ENCODE data around the gene P4HB.

P4HB gene

DNA sequence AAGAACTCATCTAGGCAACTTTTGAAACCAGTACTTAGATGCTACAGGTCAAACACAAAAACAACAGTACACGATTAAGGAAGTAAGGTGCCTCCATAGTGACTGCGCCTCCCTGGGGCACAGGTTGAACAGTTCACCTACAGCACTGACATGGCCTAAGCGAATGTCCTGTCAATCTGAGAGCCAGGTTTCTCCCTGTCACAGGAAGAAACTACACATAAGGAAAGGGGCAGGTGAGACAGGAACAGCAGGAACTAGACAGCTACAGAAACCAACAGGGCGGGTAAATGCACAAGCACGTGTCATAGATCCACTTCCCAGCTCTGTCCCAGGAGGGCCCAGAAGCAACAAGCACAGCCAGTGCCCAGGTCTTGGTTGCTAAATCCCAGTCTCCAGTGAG, 18.8 kb upstream of the P4HB start:
- TF ChIP-seq, protein P1, sequence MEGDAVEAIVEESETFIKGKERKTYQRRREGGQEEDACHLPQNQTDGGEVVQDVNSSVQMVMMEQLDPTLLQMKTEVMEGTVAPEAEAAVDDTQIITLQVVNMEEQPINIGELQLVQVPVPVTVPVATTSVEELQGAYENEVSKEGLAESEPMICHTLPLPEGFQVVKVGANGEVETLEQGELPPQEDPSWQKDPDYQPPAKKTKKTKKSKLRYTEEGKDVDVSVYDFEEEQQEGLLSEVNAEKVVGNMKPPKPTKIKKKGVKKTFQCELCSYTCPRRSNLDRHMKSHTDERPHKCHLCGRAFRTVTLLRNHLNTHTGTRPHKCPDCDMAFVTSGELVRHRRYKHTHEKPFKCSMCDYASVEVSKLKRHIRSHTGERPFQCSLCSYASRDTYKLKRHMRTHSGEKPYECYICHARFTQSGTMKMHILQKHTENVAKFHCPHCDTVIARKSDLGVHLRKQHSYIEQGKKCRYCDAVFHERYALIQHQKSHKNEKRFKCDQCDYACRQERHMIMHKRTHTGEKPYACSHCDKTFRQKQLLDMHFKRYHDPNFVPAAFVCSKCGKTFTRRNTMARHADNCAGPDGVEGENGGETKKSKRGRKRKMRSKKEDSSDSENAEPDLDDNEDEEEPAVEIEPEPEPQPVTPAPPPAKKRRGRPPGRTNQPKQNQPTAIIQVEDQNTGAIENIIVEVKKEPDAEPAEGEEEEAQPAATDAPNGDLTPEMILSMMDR (IDR thresholded peaks at IDR 0.05) = no peak

DNA sequence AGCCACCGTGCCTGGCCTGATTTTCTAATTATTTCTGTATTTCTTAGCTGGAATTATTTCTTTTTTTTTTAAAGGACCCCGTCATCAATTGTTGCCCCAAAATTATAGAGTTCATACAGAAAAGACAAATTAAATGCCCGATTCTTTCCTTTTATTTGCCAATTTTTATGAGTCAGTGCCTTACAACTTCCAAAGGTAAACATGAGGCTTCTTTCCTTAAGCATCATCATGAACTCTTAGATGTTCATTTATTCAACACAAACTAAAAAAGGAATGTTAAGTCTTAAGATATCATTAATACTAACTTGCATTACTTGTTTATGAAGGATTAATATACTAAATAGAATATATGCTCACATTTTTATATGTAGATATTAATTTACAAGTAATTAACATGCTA, 18.0 kb upstream of the P4HB start:
- TF ChIP-seq, protein P1 (IDR thresholded peaks at IDR 0.05) = no peak

DNA sequence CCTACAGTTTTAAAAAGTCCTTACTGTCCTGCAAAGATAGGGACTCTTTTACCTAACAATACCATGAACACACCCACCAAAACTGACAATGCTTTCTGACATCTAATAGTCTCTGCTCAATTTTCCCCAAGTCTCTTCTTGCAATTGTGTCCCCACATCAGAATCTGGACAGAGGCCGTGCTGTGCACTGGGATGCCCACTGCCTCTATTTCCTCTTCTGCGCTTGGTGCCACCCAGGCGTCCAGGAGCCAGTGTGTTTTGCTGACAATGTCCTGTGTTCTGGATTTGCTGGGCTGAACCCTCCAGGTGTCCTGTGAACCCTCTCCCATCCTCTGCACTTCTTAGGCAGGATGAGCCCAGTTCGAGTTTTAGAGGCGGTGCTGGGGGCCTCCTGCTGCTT, 17.2 kb upstream of the P4HB start:
- TF ChIP-seq, protein P1 (IDR thresholded peaks at IDR 0.05) = no peak

DNA sequence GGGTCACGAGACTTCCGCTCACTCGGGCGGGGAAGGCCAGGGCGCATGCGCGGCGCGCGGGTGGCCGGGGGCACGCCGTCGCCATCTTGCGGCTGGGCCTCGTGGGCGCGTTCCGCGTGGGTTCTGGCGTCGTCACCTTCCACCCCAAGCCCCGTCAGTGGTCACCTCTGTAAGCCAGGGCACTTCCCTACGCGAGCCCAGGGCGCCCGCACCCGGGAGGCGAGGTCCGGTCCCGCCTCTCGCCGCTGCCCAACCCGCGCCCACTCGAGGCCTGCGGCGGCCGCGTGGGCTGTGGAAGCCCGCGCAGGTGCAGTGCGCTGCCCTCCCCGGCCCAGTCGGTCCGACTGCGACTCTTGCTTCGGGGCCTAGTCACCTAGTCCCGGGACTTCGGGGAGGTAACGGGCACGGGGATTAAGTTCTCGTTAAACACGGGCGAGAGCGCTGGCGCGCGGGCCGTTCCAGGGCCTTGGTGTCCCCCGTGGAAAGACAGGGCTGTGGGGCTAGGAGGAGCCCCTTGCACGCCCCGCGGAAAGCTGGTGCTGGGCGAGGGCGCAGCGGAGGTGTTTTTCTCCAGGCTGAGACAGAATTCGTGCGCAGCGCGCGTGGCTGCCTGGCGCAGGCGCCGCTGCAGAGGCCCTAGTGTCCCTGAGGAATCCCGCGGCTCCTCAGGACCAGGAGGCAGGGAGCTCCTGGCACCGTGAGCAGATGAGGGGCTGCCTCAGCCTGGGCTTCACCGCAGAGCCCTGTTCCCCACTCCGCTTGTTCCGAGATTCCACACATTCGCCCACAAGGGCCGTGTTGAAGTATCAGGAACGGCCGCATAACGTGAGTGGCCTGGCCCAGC, 11.3 kb upstream of the P4HB start:
- TF ChIP-seq, protein P1 (IDR thresholded peaks at IDR 0.05) = peak; percentile 30; the same call in 1 of the 2 replicates

DNA sequence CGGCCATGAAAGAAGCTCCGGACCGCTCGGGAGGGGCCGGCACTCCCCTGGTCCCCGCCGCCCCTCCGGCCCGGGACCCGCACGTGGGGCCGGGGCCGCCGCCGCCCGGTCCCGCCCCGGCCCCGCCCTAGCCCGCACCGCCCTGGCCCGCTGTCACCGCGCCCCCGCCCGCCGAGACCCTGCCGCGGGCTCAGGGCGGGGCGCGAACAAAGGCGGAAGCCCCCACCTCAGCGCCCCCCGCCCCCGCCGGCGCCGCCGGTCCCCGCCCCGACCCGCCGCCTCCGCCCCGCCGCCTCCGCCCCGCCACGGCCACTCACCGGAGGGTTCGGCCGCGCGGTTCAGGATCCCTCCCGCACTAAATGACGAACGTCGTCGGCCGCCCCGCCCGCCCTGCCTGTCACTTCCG, 10.6 kb upstream of the P4HB start, which contains the start of gene ARHGDIA:
Gene ARHGDIA, minus strand, starts transcription at position 357 of the 406 bp plus-strand sequence. CDS start 1,407 bp downstream, outside the sequence.
- TF ChIP-seq, protein P1 (IDR thresholded peaks at IDR 0.05) = no peak

DNA sequence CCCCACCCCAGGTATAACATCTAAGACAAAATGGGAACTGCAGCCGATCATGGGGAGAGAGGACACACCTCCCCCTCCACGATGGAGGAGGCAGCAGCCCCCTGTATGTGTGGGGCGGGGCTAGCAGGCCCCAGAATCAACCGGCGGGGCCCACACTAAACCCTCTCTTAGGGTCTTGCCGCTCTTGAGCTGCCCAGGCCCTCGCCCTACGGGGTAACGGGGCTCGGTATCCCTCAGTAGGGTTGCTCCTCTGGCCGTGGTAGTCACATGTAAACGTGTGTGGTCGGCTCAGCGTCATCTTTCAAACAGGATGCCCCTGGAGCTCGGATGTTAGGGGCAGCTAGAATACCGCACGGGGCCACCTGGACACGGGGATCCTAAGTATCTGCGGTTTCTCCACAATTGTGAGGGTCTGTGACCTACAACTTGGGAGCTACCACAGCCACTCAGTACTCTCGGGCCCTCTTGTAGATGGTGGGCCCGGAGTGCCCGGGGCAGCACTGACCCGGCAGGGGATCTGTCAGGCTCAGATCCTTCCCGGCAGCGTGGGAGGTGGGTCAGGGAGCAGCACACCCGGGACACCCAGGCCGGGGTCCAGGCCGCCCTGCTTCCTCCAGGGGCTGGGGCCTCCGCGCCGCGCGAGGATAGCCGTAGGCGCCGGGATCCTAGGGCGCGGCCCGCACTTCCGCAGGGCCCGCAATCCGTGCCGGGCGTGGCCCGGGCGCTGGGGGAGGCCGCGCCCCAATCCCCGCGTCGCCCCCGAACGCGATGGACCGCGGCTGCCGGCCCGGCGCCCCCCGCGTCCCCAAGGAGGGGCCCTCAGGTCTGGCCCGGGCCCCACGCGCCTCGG, 10.0 kb upstream of the P4HB start:
- TF ChIP-seq, protein P1 (IDR thresholded peaks at IDR 0.05) = no peak

DNA sequence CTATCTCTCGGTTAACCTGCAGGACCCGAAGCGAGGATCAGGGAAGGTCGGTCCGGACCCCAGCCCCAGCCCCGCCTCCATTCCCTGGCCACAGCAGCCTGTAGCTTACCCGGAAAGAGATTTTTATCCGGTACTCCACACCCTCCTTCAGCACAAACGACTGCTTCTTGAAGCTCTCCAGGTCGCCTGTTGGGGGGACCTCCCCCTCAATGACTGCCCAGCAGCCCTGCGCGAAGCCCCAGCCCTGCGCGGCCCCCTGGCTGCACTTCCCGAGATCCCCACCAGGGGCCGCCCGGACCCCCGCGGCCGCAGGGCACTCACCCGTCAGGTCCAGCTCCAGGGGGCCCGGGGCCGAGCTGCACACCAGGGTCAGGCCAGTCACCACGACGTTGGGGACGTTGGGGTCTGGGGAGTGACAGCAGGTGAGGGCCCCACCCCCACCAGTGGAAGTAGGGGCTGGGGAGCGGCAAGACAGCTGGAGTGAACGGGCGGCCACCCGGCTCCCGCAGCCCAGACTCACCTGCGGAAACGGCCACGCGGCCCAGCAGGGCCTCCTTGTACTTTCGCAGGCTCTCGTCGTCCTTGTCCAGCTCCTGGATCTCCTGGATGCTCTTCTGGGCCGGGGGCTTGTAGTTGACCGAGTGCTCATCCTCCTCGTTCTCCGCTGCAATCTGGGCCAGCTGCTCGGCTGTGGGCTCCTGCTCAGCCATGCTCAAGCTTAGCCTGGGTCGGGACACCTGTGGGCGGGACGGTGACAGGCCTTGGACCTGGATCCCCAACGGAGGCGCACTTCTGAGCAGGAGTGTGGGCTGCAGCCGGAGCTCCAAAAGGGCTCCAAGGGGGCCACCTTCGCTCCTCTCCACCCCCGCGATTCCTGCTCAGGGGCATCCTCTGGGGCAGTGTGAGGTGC, 9.1 kb upstream of the P4HB start:
- TF ChIP-seq, protein P1 (IDR thresholded peaks at IDR 0.05) = peak; percentile 89

Data from LNCAP (cell line).